ENCODE results near the gene MDGA2. TPM values are rescaled to one million over a fixed set of nuclear protein-coding genes. Genes with fewer than 3 reads are reported as not detected.

Gene MDGA2
- total RNA-seq, 1 experiment from 2014 or later: not detected

DNA sequence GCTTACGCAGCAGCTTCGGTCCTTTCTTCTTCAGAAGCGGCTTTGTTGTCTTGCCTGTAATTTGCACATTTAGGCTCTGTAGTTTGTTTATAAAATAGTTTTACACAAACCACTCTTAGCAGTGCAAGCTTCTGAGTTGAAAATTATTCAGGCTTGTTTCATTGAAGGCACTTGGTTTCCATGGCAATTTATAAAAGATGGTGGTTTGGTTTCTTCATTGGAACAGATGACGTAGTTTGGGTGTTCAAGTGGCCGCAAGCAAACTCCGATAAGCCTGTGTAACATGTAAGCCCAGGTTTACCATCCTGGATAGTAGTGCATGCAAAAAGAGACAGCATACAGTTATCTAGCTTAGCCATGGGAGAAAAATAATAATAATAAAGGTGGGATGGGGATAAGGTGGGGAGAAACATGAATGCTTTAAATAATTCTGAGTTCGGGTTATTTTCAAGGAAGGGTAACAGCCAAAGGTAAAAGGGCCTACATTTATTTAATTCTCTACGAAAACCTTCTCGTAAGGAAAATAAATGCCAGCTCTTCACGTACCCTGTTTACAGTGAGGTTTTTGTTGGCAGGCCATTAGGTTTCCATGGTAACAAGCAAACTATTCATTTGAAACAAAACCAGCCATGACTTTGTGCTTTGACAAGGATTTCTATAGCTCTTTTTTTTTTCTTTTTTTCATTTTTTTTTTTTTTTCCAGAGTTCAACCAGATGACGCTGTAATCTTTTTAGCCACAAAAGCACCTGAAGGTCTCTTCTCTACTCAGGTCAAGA is 834.3 kb downstream of the MDGA2 start:
- POLR2A ChIA-PET (ENCODE audit: unreplicated experiment): no interaction called here
- no peaks in the 10 kb centered on the region for H3K9me3 ChIP-seq (ENCODE audit: insufficient read depth, low read depth)
- no peaks in the 10 kb centered on the region for H3K36me3 ChIP-seq (ENCODE audit: low read depth)
- CTCF ChIA-PET: no interaction called here
- TF ChIP-seq, protein P1, sequence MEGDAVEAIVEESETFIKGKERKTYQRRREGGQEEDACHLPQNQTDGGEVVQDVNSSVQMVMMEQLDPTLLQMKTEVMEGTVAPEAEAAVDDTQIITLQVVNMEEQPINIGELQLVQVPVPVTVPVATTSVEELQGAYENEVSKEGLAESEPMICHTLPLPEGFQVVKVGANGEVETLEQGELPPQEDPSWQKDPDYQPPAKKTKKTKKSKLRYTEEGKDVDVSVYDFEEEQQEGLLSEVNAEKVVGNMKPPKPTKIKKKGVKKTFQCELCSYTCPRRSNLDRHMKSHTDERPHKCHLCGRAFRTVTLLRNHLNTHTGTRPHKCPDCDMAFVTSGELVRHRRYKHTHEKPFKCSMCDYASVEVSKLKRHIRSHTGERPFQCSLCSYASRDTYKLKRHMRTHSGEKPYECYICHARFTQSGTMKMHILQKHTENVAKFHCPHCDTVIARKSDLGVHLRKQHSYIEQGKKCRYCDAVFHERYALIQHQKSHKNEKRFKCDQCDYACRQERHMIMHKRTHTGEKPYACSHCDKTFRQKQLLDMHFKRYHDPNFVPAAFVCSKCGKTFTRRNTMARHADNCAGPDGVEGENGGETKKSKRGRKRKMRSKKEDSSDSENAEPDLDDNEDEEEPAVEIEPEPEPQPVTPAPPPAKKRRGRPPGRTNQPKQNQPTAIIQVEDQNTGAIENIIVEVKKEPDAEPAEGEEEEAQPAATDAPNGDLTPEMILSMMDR (conservative IDR thresholded peaks at IDR 0.05): no peak
- no peak for TF ChIP-seq EZH2 (IDR thresholded peaks at IDR 0.05; ENCODE audit: low read depth)
- H3K4me2 ChIP-seq: no peak overlapping the region
- no peak overlapping the region for H2AFZ ChIP-seq
- no peak for DNase-seq
- BruUV-seq (replicated peaks): no TSS peak
- H3K4me3 ChIP-seq: no peak overlapping the region
- H4K20me1 ChIP-seq (ENCODE audit: insufficient read depth): no peaks in the 10 kb centered on the region
- H3F3A ChIP-seq (ENCODE audit: insufficient read depth, low read depth): no peaks in the 10 kb centered on the region
- no peaks in the 10 kb centered on the region for H3K79me2 ChIP-seq (ENCODE audit: low read depth)
- H3K27me3 ChIP-seq (ENCODE audit: insufficient read depth, low read depth): no peaks in the 10 kb centered on the region
- H3K27ac ChIP-seq: no peak overlapping the region
- no peaks in the 10 kb centered on the region for H3K4me1 ChIP-seq (replicated peaks; ENCODE audit: insufficient read depth)
- H3K9me2 ChIP-seq (ENCODE audit: insufficient read depth): no peaks in the 10 kb centered on the region
- intact Hi-C loops (cut with micrococcal nuclease; ENCODE audit: unreplicated experiment): no loop called here

DNA sequence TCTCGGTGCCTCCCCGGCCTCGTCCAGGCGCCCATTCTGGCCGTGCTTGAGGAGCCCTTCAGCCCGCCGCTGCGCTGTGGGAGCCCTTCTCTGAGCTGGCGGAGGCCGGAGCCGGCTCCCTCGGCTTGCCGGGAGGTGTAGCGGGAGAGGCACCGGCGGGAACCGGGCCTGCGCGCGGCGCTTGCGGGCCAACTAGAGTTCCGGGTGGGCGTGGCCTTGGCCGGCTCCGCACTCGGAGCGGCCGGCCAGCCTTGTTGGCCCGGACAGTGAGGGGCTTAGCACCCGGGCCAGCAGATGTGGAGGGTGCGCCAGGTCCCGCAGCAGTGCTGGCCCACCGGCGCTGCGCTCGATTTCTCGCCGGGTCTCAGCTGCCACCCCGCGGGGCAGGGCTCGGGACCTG is 855.1 kb downstream of the MDGA2 start:
- no peak overlapping the region for H3K27ac ChIP-seq
- no peaks in the 10 kb centered on the region for H3K9me2 ChIP-seq (ENCODE audit: insufficient read depth)
- no TSS peak for BruUV-seq (replicated peaks)
- intact Hi-C loops (cut with micrococcal nuclease; ENCODE audit: unreplicated experiment): no loop called here
- H3K79me2 ChIP-seq (ENCODE audit: low read depth): no peaks in the 10 kb centered on the region
- CTCF ChIA-PET: no interaction called here
- no peaks in the 10 kb centered on the region for H3K27me3 ChIP-seq (ENCODE audit: insufficient read depth, low read depth)
- no peaks in the 10 kb centered on the region for H3K36me3 ChIP-seq (ENCODE audit: low read depth)
- no peaks in the 10 kb centered on the region for H3F3A ChIP-seq (ENCODE audit: insufficient read depth, low read depth)
- TF ChIP-seq EZH2 (IDR thresholded peaks at IDR 0.05; ENCODE audit: low read depth): no peak
- TF ChIP-seq, protein P1 (conservative IDR thresholded peaks at IDR 0.05): no peak
- H3K4me3 ChIP-seq: no peak overlapping the region
- POLR2A ChIA-PET (ENCODE audit: unreplicated experiment): no interaction called here
- no peak overlapping the region for H3K4me2 ChIP-seq
- DNase-seq: no peak
- no peaks in the 10 kb centered on the region for H3K4me1 ChIP-seq (replicated peaks; ENCODE audit: insufficient read depth)
- H2AFZ ChIP-seq: no peak overlapping the region
- H3K9me3 ChIP-seq (ENCODE audit: insufficient read depth, low read depth): no peaks in the 10 kb centered on the region
- no peaks in the 10 kb centered on the region for H4K20me1 ChIP-seq (ENCODE audit: insufficient read depth)

DNA sequence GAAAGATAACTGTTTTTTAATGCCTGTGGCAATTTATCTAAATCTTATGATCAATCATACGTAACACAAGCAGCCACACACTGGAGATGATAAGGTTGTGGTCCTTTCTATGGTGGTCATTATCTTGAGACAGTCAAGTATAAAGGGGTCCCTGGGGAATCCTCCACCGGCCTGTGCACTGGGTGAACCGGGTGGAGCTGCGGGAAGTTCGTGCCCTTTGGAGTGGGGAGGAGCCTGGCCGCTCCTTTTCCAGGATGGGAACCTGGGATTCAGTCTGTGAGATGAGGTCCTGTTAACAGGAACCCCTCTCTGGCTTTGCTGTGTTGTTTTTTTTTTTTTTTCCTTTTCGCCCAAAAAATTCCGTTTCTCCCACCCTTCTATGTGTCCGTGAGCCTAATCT is 856.3 kb downstream of the MDGA2 start:
- POLR2A ChIA-PET (ENCODE audit: unreplicated experiment): no interaction called here
- Histone ChIP-seq H4K20me1 (ENCODE audit: insufficient read depth) (no peaks in the 10 kb centered on the region), H2AFZ (no peak overlapping the region), H3K9me3 (ENCODE audit: insufficient read depth, low read depth) (no peaks in the 10 kb centered on the region), H3K27ac (no peak overlapping the region), H3K4me2 (no peak overlapping the region), H3K27me3 (ENCODE audit: insufficient read depth, low read depth) (no peaks in the 10 kb centered on the region), H3K36me3 (ENCODE audit: low read depth) (no peaks in the 10 kb centered on the region), H3F3A (ENCODE audit: insufficient read depth, low read depth) (no peaks in the 10 kb centered on the region), H3K4me3 (no peak overlapping the region), H3K9me2 (ENCODE audit: insufficient read depth) (no peaks in the 10 kb centered on the region), H3K4me1 (replicated peaks; ENCODE audit: insufficient read depth) (no peaks in the 10 kb centered on the region), H3K79me2 (ENCODE audit: low read depth) (no peaks in the 10 kb centered on the region)
- BruUV-seq (replicated peaks): no TSS peak
- intact Hi-C loops (cut with micrococcal nuclease; ENCODE audit: unreplicated experiment): no loop called here
- CTCF ChIA-PET: no interaction called here
- no peak for TF ChIP-seq EZH2 (IDR thresholded peaks at IDR 0.05; ENCODE audit: low read depth)
- TF ChIP-seq, protein P1 (conservative IDR thresholded peaks at IDR 0.05): no peak
- no peak for DNase-seq
